ENCODE results near the gene COX6A1.

COX6A1 gene

DNA sequence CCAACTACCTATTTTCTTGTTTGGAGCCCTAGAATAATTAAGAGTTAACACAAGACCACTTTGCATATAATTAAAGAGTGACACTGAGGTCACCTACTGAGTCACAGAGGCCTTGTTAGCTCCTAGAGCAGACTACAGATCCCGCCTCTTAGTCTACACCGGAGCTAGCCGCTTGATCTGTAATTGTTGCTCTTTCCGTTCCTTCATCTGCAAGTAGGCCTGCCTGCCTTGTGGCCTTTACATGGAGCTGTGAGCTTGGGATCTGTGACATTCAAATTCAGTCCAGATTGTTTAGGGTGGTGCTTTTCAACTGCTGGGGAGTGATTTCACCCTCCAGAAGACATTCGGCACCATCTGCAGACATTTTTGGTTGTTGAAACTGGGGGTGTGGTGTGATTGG lies 52.4 kb downstream of the COX6A1 start:
- H3K4me3 ChIP-seq (ENCODE audit: low read depth, low read length) = no peak overlapping the region
- TF ChIP-seq, protein P1, sequence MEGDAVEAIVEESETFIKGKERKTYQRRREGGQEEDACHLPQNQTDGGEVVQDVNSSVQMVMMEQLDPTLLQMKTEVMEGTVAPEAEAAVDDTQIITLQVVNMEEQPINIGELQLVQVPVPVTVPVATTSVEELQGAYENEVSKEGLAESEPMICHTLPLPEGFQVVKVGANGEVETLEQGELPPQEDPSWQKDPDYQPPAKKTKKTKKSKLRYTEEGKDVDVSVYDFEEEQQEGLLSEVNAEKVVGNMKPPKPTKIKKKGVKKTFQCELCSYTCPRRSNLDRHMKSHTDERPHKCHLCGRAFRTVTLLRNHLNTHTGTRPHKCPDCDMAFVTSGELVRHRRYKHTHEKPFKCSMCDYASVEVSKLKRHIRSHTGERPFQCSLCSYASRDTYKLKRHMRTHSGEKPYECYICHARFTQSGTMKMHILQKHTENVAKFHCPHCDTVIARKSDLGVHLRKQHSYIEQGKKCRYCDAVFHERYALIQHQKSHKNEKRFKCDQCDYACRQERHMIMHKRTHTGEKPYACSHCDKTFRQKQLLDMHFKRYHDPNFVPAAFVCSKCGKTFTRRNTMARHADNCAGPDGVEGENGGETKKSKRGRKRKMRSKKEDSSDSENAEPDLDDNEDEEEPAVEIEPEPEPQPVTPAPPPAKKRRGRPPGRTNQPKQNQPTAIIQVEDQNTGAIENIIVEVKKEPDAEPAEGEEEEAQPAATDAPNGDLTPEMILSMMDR (IDR thresholded peaks at IDR 0.05; ENCODE audit: low read depth, low read length) = no peak
- in situ Hi-C loops (cut with HindIII; ENCODE audit: low sequenced_read_pairs) = no loop called here
- DNase-seq (ENCODE audit: low read depth, low spot score) = no peak

Measured in astrocyte of the spinal cord (primary cell).